ENCODE measurements around the gene PLXNA2. TPM values are rescaled to one million over a fixed set of nuclear protein-coding genes. Genes with fewer than 3 reads are reported as not detected.

PLXNA2 gene
- total and polyA plus RNA-seq, 2 of the 13 experiments (the other 11 are each of a cell fraction or from before 2014, with no cell fraction given), result 1.1 to 2.1 TPM

DNA sequence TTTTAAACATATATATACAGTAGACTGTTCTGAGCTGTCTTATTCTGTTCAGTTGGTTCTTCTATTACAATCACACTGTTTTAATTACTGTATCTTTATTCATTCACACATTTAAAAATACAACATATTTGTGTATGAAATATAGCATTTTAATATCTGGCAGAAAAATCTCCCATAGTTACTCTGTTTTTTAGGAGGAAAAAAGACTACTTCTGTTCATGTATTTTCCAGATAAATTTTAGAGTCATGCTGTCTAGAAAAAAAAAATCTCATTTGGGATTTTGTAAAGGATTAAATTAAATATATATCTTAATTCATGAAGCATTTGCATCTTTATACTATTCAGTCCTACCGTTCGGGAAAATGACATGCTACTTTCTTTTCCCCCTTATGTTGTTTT, 231.5 kb downstream of the PLXNA2 start:
- H2AFZ ChIP-seq (ENCODE audit: low read length), result no peak overlapping the region
- H3K36me3 ChIP-seq (replicated peaks in 1 of 2; ENCODE audit: control insufficient read depth in 1 of 2, insufficient read depth in 2 of 2, low read length in 2 of 2), result no peaks in the 10 kb centered on the region
- no peak overlapping the region for H3K4me3 ChIP-seq (replicated peaks in 1 of 3; ENCODE audit: insufficient read depth in 1 of 3, low read depth in 2 of 3, low read length in 3 of 3)
- POLR2A ChIA-PET, result no interaction called here
- no peak for FAIRE-seq
- no peaks in the 10 kb centered on the region for H3K4me1 ChIP-seq (ENCODE audit: insufficient read depth, low read length)
- no peak for DNase-seq (ENCODE audit: low spot score)
- H3K4me2 ChIP-seq (ENCODE audit: low read depth, low read length), result no peak overlapping the region
- intact Hi-C loops (cut with micrococcal nuclease; ENCODE audit: unreplicated experiment), result no loop called here
- CTCF ChIA-PET (ENCODE audit: low intra/inter-chr PET ratio, low total read pairs), result no interaction called here
- H3K9ac ChIP-seq (ENCODE audit: insufficient read depth, low read depth, low read length), result no peak overlapping the region
- no peak for ATAC-seq
- WGBS (ENCODE audit: low lambda C conversion rate), result 1% methylated on average over 2 of the region's 2 CpGs
- BruUV-seq (replicated peaks), result no TSS peak
- no peak overlapping the region for H3K27ac ChIP-seq (ENCODE audit: extremely low read length, insufficient read depth, low read length)
- no peaks in the 10 kb centered on the region for H3K79me2 ChIP-seq (ENCODE audit: insufficient read depth, low read length)
- no peaks in the 10 kb centered on the region for H4K20me1 ChIP-seq (ENCODE audit: insufficient read depth, low read length)
- peaks cover 0 to 6% of the 10 kb centered on the region in 2 experiments; a peak in 2 of 5 replicates for H3K27me3 ChIP-seq (ENCODE audit: control insufficient read depth in 1 of 2, insufficient read depth in 2 of 2, low read length in 2 of 2)
- no peaks in the 10 kb centered on the region for H3K9me3 ChIP-seq (ENCODE audit: low read length)
- TF ChIP-seq POGZ (CRISPR knock-in tag; IDR thresholded peaks at IDR 0.05) (no peak), NFE2 (CRISPR knock-in tag; IDR thresholded peaks at IDR 0.05) (no peak), HMGA1 (CRISPR knock-in tag; conservative IDR thresholded peaks at IDR 0.05) (no peak), RBM39 (IDR thresholded peaks at IDR 0.05; ENCODE audit: low read depth, low read length, poor library complexity, severe bottlenecking) (no peak), POLR2A (IDR thresholded peaks at IDR 0.05; ENCODE audit: insufficient read depth in 1 of 2, low read depth in 2 of 2, low read length in 2 of 2) (no peak), FOXA1 (IDR thresholded peaks at IDR 0.05) (no peak), FOXA1 (CRISPR knock-in tag; IDR thresholded peaks at IDR 0.05) (no peak), JUND (CRISPR knock-in tag; IDR thresholded peaks at IDR 0.05) (no peak), PRDM10 (CRISPR knock-in tag; IDR thresholded peaks at IDR 0.05; ENCODE audit: low read depth) (no peak), ZNF282 (IDR thresholded peaks at IDR 0.05; ENCODE audit: partially characterized antibody) (no peak)
- TF ChIP-seq, protein P1, sequence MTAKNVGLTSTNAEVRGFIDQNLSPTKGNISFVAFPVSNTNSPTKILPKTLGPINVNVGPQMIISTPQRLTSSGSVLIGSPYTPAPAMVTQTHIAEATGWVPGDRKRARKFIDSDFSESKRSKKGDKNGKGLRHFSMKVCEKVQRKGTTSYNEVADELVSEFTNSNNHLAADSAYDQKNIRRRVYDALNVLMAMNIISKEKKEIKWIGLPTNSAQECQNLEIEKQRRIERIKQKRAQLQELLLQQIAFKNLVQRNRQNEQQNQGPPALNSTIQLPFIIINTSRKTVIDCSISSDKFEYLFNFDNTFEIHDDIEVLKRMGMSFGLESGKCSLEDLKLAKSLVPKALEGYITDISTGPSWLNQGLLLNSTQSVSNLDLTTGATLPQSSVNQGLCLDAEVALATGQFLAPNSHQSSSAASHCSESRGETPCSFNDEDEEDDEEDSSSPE (CRISPR knock-in tag; IDR thresholded peaks at IDR 0.05), result no peak
- TF ChIP-seq, protein P2, sequence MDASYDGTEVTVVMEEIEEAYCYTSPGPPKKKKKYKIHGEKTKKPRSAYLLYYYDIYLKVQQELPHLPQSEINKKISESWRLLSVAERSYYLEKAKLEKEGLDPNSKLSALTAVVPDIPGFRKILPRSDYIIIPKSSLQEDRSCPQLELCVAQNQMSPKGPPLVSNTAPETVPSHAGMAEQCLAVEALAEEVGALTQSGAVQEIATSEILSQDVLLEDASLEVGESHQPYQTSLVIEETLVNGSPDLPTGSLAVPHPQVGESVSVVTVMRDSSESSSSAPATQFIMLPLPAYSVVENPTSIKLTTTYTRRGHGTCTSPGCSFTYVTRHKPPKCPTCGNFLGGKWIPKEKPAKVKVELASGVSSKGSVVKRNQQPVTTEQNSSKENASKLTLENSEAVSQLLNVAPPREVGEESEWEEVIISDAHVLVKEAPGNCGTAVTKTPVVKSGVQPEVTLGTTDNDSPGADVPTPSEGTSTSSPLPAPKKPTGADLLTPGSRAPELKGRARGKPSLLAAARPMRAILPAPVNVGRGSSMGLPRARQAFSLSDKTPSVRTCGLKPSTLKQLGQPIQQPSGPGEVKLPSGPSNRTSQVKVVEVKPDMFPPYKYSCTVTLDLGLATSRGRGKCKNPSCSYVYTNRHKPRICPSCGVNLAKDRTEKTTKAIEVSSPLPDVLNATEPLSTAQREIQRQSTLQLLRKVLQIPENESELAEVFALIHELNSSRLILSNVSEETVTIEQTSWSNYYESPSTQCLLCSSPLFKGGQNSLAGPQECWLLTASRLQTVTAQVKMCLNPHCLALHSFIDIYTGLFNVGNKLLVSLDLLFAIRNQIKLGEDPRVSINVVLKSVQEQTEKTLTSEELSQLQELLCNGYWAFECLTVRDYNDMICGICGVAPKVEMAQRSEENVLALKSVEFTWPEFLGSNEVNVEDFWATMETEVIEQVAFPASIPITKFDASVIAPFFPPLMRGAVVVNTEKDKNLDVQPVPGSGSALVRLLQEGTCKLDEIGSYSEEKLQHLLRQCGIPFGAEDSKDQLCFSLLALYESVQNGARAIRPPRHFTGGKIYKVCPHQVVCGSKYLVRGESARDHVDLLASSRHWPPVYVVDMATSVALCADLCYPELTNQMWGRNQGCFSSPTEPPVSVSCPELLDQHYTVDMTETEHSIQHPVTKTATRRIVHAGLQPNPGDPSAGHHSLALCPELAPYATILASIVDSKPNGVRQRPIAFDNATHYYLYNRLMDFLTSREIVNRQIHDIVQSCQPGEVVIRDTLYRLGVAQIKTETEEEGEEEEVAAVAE (CRISPR knock-in tag; IDR thresholded peaks at IDR 0.05; ENCODE audit: borderline replicate concordance), result no peak
- in situ Hi-C loops (cut with HindIII; ENCODE audit: extremely low pct_ligation_motif_present, low pct_unique_long_range_greater_than_20kb), result loop anchor here (25.0 kb wide), 2 partner anchors 625 to 1200 kb away; no protein-coding TSS in a partner anchor

Measured in HepG2 (cell line).